GM13976 (cell line): ENCODE measurements around the gene TNFSF4.

Experiments
- DNase-seq: peaks from one replicate; pipeline ENCODE4 v3.0.0; 2012; ENCODE audit warnings: low spot score
- CTCF ChIP-seq: IDR thresholded peaks from 2 replicates; pipeline ENCODE4 v1.5.1; 2012; ENCODE audit warnings: borderline replicate concordance, mild to moderate bottlenecking; ENCODE audit not compliant: insufficient read depth; ENCODE audit errors: extremely low read depth, missing control alignments, control extremely low read depth
- in situ Hi-C: fragments of 300-500 bp; cut with MboI; formaldehyde crosslinking; loops from one replicate; pipeline ENCODE4 v1.12.0; 2022; ENCODE audit warnings: low sequenced_read_pairs, mixed read lengths, inconsistent platforms; ENCODE audit not compliant: unreplicated experiment

The TNFSF4 gene

GRCh38 chr1:173210716-173211231, 3.6 kb upstream of the TNFSF4 start:
- in situ Hi-C loops: no loop called here
- no peak for TF ChIP-seq CTCF
- DNase-seq: no peak

- in situ Hi-C loops: no loop called here
- TF ChIP-seq CTCF: no peak
- no peak for DNase-seq
These were observed 3.2 kb upstream of the TNFSF4 start for GRCh38 chr1:173210283-173210682.

GRCh38 chr1:173208868-173209267, 1.7 kb upstream of the TNFSF4 start:
- no peak for DNase-seq
- TF ChIP-seq CTCF: no peak
- in situ Hi-C loops: no loop called here

GRCh38 chr1:173208146-173208545, 1.0 kb upstream of the TNFSF4 start:
- no peak for TF ChIP-seq CTCF
- DNase-seq: no peak
- in situ Hi-C loops: no loop called here

GRCh38 chr1:173205146-173206051, 1.7 kb downstream of the TNFSF4 start:
- no peak for DNase-seq
- in situ Hi-C loops: no loop called here
- TF ChIP-seq CTCF: no peak

GRCh38 chr1:173204693-173205092, 2.4 kb downstream of the TNFSF4 start:
- in situ Hi-C loops: loop anchor here (5.0 kb wide), 1 partner anchor 462 kb away; no protein-coding TSS in a partner anchor
- no peak for DNase-seq
- TF ChIP-seq CTCF: no peak
